DOHH2 (cell line): ENCODE data around the gene MRFAP1.

ENCODE experiments used
- H3F3A ChIP-seq: fragments of 200-600 bp; sonication (generic), shearing (Covaris generic); 2 replicates; pipeline ENCODE4 v1.6.0; 2016; ENCODE audit warnings: antibody characterized with exemption, mild to moderate bottlenecking; ENCODE audit not compliant: control insufficient read depth, insufficient read depth
- H3K27ac ChIP-seq: fragments of 200-600 bp; sonication (generic); 2 replicates; pipeline ENCODE4 v1.5.1; 2014; ENCODE audit warnings: low read depth, mild to moderate bottlenecking, low read length, moderate library complexity
- H3K27me3 ChIP-seq: fragments of 200-600 bp; sonication (generic); 2 replicates; pipeline ENCODE4 v1.6.1; 2014; ENCODE audit warnings: mild to moderate bottlenecking, low read length, mixed read lengths; ENCODE audit not compliant: control insufficient read depth
- H3K36me3 ChIP-seq: fragments of 200-600 bp; sonication (generic); 2 replicates; pipeline ENCODE4 v1.6.1; 2014; ENCODE audit warnings: mild to moderate bottlenecking, low read length, moderate library complexity, mixed read lengths; ENCODE audit not compliant: control insufficient read depth
- H3K4me1 ChIP-seq: fragments of 200-600 bp; sonication (generic); 2 replicates; pipeline ENCODE4 v1.6.1; 2014; ENCODE audit warnings: mild to moderate bottlenecking, low read length, mixed read lengths; ENCODE audit not compliant: control insufficient read depth
- H3K4me2 ChIP-seq: fragments of 200-600 bp; sonication (generic); 2 replicates; pipeline ENCODE4 v1.6.0; 2014; ENCODE audit warnings: mild to moderate bottlenecking, low read length, moderate library complexity
- H3K4me3 ChIP-seq: fragments of 200-600 bp; sonication (generic); 2 replicates; pipeline ENCODE4 v1.5.1; 2014; ENCODE audit warnings: mild to moderate bottlenecking, low read length, mixed read lengths
- H3K79me2 ChIP-seq: fragments of 200-600 bp; sonication (generic); 2 replicates; pipeline ENCODE4 v1.6.1; 2014; ENCODE audit warnings: mild to moderate bottlenecking, low read length, mixed read lengths; ENCODE audit not compliant: control insufficient read depth
- H3K9me2 ChIP-seq: fragments of 200-600 bp; sonication (generic); replicated peaks from 2 replicates; pipeline ENCODE4 v1.6.1; 2014; ENCODE audit warnings: mild to moderate bottlenecking, low read length, mixed read lengths; ENCODE audit not compliant: control insufficient read depth
- H3K9me3 ChIP-seq: fragments of 200-600 bp; sonication (generic); 2 replicates; pipeline ENCODE4 v1.6.1; 2014; ENCODE audit warnings: antibody characterized with exemption, low read length, mixed read lengths; ENCODE audit not compliant: control insufficient read depth, insufficient read depth
- H4K20me1 ChIP-seq: fragments of 200-600 bp; sonication (generic); 2 replicates; pipeline ENCODE4 v1.6.0; 2014; ENCODE audit warnings: low read depth, mild to moderate bottlenecking, antibody characterized with exemption, low read length, moderate library complexity; ENCODE audit not compliant: control insufficient read depth, insufficient read depth
- EZH2phosphoT487 ChIP-seq: fragments of 200-600 bp; sonication (generic); IDR thresholded peaks from 2 replicates; pipeline ENCODE4 v1.6.1; 2017; ENCODE audit warnings: borderline replicate concordance, mild to moderate bottlenecking, antibody characterized with exemption, low read length, moderate library complexity, mixed read lengths
- TF ChIP-seq, protein P1 (sequence below): fragments of 200-600 bp; sonication (generic); IDR thresholded peaks from one replicate; pipeline ENCODE4 v1.5.1; 2014; ENCODE audit warnings: antibody characterized with exemption, mild to moderate bottlenecking, low read depth, low read length; ENCODE audit not compliant: poor library complexity, severe bottlenecking

The MRFAP1 gene

GRCh38 chr4:6662591-6662990, 22.1 kb downstream of the MRFAP1 start:
- no peaks in the 10 kb centered on the region for H3K9me2 ChIP-seq
- no peak overlapping the region for H3K4me2 ChIP-seq
- H4K20me1 ChIP-seq, result no peaks in the 10 kb centered on the region
- H3K4me1 ChIP-seq, result no peaks in the 10 kb centered on the region
- H3K36me3 ChIP-seq, result no peaks in the 10 kb centered on the region
- no peak overlapping the region for H3K27ac ChIP-seq
- no peak overlapping the region for H3K4me3 ChIP-seq
- no peaks in the 10 kb centered on the region for H3K79me2 ChIP-seq
- TF ChIP-seq, protein P1, sequence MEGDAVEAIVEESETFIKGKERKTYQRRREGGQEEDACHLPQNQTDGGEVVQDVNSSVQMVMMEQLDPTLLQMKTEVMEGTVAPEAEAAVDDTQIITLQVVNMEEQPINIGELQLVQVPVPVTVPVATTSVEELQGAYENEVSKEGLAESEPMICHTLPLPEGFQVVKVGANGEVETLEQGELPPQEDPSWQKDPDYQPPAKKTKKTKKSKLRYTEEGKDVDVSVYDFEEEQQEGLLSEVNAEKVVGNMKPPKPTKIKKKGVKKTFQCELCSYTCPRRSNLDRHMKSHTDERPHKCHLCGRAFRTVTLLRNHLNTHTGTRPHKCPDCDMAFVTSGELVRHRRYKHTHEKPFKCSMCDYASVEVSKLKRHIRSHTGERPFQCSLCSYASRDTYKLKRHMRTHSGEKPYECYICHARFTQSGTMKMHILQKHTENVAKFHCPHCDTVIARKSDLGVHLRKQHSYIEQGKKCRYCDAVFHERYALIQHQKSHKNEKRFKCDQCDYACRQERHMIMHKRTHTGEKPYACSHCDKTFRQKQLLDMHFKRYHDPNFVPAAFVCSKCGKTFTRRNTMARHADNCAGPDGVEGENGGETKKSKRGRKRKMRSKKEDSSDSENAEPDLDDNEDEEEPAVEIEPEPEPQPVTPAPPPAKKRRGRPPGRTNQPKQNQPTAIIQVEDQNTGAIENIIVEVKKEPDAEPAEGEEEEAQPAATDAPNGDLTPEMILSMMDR, result no peak
- no peak for TF ChIP-seq EZH2phosphoT487
- no peaks in the 10 kb centered on the region for H3K9me3 ChIP-seq
- H3K27me3 ChIP-seq, result peaks cover 31% of the 10 kb centered on the region
- no peaks in the 10 kb centered on the region for H3F3A ChIP-seq

GRCh38 chr4:6663596-6664393, 23.3 kb downstream of the MRFAP1 start:
- H3K36me3 ChIP-seq, result no peaks in the 10 kb centered on the region
- no peaks in the 10 kb centered on the region for H4K20me1 ChIP-seq
- H3K79me2 ChIP-seq, result no peaks in the 10 kb centered on the region
- H3K27me3 ChIP-seq, result peaks cover 25% of the 10 kb centered on the region
- H3K9me2 ChIP-seq, result no peaks in the 10 kb centered on the region
- H3K27ac ChIP-seq, result no peak overlapping the region
- no peak overlapping the region for H3K4me2 ChIP-seq
- H3K4me1 ChIP-seq, result no peaks in the 10 kb centered on the region
- H3K4me3 ChIP-seq, result no peak overlapping the region
- no peak for TF ChIP-seq EZH2phosphoT487
- TF ChIP-seq, protein P1, result no peak
- H3K9me3 ChIP-seq, result no peaks in the 10 kb centered on the region
- no peaks in the 10 kb centered on the region for H3F3A ChIP-seq

DNA sequence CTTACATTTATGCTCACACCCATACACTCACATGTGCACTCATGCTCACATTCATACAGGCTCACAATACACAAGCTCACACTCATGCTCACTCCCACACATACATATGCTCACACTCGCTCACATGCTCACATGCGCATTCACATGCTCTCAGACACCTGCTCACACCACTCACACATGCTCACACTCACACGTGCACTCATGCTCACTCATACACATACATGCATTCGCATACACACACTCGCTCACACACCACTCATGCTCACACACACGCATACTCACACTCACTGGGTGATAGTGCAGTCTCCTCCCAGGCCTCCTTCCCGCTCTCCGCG, 24.8 kb downstream of the MRFAP1 start:
- Histone ChIP-seq H3K79me2 (no peaks in the 10 kb centered on the region), H3K4me3 (no peak overlapping the region), H3K4me2 (no peak overlapping the region), H3K27me3 (peaks cover 21% of the 10 kb centered on the region), H3F3A (no peaks in the 10 kb centered on the region), H3K36me3 (no peaks in the 10 kb centered on the region), H4K20me1 (no peaks in the 10 kb centered on the region), H3K27ac (no peak overlapping the region), H3K4me1 (no peaks in the 10 kb centered on the region), H3K9me3 (no peaks in the 10 kb centered on the region), H3K9me2 (no peaks in the 10 kb centered on the region)
- TF ChIP-seq, protein P1, result no peak
- no peak for TF ChIP-seq EZH2phosphoT487
